GM12801 (cell line): ENCODE measurements around the gene SERPINA9.

Source experiments
- CTCF ChIP-seq: IDR thresholded peaks from one replicate; pipeline ENCODE4 v1.5.1; 2011; ENCODE audit warnings: control low read depth; ENCODE audit not compliant: insufficient read length; ENCODE audit errors: extremely low read depth

Gene SERPINA9

DNA sequence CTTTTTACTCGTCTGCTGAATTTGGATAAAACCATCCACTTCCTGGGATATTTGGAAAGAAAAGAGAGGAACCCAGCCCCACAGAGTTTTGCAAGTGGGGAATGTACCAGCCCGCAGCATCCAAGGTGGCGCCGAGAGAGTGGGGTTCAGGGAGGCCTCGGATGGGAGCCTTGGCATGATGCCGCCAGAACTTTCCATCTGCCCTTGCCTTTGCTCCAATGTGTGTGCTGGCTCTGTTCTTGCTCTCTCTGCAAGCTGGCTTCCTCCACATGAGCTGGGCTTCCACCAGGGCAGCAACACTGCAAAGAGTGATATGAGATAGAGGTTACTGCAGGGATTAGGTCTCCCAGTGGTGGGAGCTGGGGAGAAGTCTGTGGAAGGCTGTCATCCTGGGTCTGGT is 39.9 kb upstream of the SERPINA9 start:
- TF ChIP-seq CTCF: no peak

GRCh38 chr14:94515426-94515825 is 39.4 kb upstream of the SERPINA9 start:
- TF ChIP-seq CTCF: no peak

DNA sequence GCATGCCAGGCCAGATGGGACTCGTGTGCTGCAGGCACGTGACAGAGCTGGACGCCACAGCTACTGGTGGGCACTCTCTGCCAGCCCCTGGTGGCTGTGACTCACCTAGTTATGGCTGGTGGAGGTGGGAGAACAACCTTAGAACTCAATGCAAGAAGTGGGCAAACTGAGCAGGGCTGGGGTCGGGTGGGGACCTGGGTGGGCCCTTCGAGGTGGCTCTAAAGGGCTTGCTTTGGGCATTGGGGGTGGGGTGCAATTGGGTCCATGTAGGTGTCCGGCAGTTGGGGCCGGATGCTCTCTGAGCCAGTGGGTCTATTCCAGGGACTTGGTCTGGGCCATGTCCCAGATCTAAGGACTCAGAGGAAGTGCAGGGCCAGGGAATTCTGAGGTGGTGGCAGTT is 38.4 kb upstream of the SERPINA9 start:
- no peak for TF ChIP-seq CTCF

GRCh38 chr14:94509356-94509755 is 33.4 kb upstream of the SERPINA9 start, which contains the start of gene SERPINA12:
TSS of gene SERPINA12 (minus strand) at chr14:94509469. CDS start at chr14:94498397, 11,072 bp downstream.
- no peak for TF ChIP-seq CTCF

DNA sequence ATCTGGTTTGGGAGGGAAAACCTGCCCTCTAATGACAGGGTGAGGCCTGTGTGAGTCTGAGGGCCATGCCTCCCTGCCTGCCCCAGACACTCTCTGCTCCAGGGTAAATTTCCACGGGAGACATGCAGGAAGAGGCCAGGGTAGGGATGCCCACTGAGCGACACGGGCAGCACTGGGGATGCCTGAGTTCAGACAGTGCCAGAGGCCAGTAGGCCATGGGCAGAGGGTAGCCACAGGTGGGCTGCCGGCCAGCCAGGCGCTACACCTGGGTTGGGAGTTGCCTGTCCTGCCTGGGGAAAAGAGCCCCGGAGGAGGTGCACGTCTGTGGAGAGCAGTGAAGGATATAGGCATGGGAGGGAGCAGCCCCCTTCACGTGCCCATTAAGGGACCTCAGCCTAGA is 29.6 kb upstream of the SERPINA9 start:
- TF ChIP-seq CTCF: no peak

DNA sequence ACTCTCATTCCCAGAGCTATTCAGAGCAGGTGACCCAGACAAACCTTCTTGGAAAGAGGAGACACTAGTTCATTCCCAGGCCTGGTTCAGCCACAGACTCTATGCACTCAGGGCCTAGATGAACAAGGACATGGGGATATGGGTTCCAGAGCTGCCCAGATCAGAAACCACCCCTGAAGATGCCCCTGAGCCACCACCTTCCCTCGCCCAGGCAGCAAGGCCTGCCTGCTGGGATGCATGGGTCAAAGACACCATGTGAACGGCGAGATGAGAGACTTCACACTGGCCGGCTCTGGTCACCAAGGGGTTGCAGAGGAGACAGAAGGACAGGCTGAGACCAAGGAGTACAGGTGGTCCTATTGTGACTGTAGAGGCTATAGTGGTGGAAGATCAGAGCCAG is 29.2 kb upstream of the SERPINA9 start:
- TF ChIP-seq CTCF: no peak

GRCh38 chr14:94501588-94502516 is 25.9 kb upstream of the SERPINA9 start:
- TF ChIP-seq CTCF: no peak
